ENCODE results near the gene EPHB4.
"Not testable (repeated sequence)": the region's sequence is repeated elsewhere in the genome, so short reads cannot be mapped to it uniquely, and the experiment has no call there.

Gene EPHB4

DNA sequence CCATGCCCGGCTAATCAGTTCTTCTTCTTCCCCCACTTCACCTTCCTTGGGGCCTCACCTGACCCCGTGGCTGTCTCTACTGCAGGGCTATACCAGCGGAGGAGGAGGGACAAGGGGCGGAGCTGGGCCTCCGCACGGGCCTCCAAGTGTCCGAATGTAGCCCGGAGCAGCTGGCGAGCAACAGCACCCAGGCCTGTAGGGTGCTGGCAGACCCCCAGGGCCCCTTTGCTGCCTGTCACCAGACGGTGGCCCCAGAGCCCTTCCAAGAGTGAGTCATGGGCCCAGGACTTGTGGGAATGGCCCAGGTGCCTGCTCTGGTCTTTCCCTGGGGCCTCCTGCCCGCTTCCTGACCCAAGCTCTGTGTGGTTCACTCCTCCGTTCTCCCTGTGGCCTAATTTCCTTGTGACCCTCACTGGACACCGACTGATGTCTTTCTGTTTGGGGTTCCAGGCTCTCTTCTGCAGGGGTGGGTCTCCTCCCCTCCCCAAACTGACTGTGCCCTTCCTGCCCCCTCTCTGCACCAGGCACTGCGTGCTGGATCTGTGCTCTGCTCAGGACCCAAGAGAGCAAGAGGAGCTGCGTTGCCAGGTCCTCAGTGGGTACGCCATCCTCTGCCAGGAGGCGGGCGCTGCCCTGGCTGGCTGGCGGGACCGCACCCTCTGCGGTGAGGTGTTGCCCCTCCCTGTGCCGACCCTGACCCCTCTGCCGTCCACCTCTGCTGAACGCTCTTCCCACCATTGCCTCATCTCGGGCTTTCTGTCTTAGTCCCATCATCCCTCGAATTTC is 35.2 kb downstream of the EPHB4 start:
- H3K4me3 ChIP-seq (ENCODE audit: low read depth, low read length), result no peak overlapping the region

- H3K4me3 ChIP-seq (ENCODE audit: low read depth, low read length), result no peak overlapping the region
Measured at GRCh38 chr7:100789055-100789454, 38.3 kb downstream of the EPHB4 start.

DNA sequence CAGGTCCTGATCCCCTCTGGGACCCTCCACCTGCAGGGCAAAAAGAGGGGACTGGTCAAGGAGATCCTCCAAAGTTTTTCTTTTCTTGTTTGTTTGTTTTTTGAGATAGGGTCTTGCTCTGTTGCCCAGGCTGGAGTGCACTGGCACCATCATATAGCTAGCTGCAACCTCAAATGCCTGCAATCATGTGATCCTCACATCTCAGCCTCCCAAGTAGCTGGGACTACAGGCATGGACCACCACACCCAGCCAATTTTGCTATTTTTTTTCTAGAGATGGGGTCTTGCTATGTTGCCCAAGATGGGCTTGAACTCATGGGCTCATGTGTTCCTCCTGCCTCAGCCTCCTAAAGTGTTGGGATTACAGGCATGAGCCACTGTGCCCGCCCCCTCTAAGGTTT is 41.0 kb downstream of the EPHB4 start:
- no peak overlapping the region for H3K4me3 ChIP-seq (ENCODE audit: low read depth, low read length)

- H3K4me3 ChIP-seq (ENCODE audit: low read depth, low read length), result no peak overlapping the region
Measured at GRCh38 chr7:100785878-100786277, 41.4 kb downstream of the EPHB4 start.

DNA sequence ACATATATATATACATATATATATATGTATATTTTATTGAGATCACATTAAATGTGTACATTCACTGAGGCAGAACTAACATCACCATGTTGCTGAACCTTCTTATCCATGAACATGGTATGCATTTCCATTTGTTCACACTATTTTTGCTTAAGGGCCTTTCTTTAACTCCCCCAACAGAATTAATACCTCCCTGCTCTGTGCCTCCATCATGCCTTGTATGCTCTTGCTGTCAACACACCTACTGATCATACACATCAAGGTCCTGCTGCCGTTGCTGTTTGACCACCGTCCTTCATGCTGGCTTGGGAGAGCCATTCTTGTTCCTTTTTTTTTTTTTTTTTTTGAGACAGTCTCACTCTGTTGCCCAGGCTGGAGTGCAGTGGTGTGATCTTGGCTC is 43.5 kb downstream of the EPHB4 start:
- H3K4me3 ChIP-seq (ENCODE audit: low read depth, low read length), result no peak overlapping the region

DNA sequence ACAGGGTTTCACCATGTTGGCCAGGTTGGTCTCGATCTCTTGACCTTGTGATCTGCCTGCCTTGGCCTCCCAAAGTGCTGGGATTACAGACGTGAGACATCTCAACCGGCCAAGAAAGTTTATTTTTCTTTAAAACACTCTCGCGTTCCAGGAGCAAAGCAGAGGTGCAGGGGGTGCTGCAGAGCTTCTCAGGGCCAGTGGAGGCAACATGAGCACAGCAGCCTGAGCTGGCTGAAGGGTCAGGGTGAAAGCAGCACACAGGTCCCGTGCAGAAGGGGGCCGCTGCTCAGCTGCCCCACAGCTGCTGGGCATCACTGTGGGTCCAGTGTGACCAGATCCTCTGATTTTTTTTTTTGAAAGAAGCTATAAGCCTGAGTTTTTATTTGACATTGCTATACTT is 46.1 kb downstream of the EPHB4 start:
- no peak overlapping the region for H3K4me3 ChIP-seq (ENCODE audit: low read depth, low read length)

DNA sequence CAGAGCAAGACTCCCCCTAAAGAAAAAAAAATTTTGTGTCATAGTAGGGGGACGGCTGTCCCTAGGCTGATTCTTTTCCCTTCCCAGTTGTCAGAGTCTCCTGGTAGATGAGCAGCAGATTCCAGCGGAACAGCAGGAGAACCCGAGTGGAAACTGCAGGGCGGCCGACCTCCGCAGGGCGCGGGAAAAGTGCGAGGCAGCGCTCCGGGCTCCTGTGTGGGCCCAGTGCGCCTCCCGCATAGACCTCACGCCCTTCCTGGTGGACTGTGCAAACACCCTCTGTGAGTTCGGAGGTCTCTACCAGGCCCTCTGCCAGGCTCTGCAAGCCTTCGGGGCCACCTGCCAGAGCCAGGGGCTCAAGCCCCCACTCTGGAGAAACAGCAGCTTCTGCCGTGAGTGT is 48.0 kb downstream of the EPHB4 start:
- no peak overlapping the region for H3K4me3 ChIP-seq (ENCODE audit: low read depth, low read length)

DNA sequence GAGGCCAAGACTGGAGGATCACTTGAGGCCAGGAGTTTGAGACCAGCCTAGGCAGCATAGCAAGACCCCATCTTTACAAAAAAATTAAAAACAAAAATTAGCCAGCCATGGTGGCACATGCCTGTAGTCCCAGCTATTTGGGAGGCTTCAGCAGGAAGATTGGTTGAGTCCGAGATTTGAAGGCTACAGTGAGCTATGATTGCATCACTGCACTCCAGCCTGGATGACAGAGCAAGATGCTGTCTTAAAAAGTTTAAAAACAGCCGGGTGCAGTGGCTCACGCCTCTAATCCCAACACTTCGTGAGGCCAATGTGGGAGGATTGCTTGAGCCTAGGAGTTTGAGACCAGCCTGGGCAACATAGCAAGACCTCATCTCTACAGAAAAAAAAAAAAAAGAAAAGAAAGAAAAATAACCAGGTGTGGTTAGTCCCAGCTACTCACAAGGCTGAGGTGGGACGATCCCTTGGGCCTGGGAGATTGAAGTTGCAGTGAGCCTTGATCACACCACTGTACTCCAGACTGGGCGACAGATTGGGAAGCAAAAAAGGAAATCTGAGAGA is 49.2 kb downstream of the EPHB4 start:
- H3K4me3 ChIP-seq (ENCODE audit: low read depth, low read length), result no peak overlapping the region

DNA sequence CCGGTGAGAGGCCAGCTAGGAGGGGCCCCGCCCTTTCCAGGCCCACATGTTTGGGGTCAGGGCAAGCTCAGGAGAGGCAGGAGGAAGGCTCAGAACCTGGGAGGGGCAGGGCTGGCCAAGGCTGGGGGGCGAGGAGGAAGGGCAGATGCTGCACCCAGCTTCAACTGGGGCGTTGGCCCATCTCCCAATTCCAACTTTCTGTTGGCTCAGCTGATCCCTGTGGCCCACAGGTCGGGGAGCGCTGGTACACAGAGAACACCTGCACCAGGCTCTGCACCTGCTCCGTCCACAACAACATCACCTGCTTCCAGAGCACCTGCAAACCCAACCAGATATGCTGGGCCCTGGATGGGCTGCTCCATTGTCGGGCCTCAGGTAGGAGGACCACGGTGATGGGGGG is 53.8 kb downstream of the EPHB4 start:
- no peak overlapping the region for H3K4me3 ChIP-seq (ENCODE audit: low read depth, low read length)

GRCh38 chr7:100768784-100769183 is 58.5 kb downstream of the EPHB4 start:
- H3K4me3 ChIP-seq (ENCODE audit: low read depth, low read length), result no peak overlapping the region

DNA sequence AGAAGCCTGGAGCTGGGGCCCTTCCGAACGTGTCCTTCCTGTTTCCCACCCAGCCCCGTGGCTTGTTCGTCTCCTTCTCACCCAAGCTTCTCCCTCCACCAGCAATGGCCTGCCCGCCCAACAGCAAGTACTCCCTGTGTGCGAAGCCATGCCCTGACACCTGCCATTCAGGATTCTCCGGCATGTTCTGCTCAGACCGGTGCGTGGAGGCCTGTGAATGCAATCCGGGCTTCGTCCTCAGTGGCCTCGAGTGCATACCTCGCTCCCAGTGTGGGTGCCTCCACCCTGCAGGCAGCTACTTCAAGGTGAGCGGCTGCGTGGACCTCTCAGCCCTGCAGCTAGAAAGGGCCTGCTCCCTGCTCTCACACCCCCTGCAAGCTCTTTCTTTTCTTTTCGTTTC is 62.1 kb downstream of the EPHB4 start:
- H3K4me3 ChIP-seq (ENCODE audit: low read depth, low read length), result no peak overlapping the region

GRCh38 chr7:100764841-100765240 is 62.5 kb downstream of the EPHB4 start:
- H3K4me3 ChIP-seq (ENCODE audit: low read depth, low read length), result no peak overlapping the region

GRCh38 chr7:100763556-100764140 is 63.7 kb downstream of the EPHB4 start:
- no peak overlapping the region for H3K4me3 ChIP-seq (ENCODE audit: low read depth, low read length)

DNA sequence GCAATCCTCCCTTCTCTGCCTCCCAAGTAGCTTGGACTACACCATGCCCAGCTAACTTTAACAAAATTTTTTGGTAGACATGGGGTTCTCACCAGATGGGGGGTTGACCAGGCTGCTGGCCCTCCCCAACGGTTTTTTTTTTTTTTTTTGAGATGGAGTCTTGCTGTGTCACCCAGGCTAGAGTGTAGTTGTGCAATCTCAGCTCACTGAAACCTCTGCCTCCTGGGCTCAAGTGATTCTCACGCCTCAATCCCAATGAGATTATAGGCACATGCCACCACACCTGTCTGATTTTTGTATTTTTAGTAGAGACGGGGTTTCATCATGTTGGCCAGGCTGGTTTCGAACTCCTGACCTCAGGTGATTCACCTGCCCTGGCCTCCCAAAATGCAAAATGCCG is 64.5 kb downstream of the EPHB4 start:
- H3K4me3 ChIP-seq (ENCODE audit: low read depth, low read length), result not testable (repeated sequence)

DNA sequence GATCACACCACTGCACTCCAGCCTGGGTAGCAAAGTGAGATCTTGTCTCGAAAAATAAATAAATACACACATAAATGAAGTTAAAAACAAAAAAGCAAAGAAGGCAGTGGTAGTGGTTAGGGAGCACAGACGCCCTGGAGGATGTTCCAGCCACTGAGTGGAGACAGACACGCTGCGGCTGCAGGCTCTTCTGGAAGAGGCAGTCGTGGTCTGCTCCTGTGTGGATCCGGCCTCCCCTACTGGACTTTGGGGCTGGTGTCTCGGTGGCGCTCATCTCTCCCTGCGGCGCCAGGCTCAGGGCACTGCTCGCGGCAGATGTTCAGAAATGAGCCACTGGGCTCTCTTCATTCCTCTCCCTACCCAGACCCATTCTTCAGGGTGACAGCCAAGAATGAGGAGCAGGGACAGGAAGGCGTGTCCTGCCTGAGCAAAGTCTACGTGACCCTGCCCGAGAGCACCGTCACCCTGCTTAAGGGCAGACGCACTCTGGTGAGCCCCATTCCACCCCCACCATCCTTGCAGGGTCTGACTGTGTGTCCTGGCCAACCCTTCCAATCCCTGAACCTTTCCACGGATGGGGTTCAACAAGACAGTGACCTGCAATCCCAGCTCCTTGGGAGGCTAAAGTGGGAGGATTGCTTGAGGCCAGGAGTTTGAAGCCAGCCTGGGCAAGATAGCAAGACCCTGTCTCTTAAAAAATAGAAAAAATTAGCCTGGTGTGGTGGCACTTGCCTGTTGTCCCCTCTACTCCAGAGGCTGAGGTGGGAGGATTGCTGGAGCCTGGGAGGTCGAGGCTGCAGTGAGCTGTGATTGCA is 67.8 kb downstream of the EPHB4 start:
- H3K4me3 ChIP-seq (ENCODE audit: low read depth, low read length), result no peak overlapping the region

DNA sequence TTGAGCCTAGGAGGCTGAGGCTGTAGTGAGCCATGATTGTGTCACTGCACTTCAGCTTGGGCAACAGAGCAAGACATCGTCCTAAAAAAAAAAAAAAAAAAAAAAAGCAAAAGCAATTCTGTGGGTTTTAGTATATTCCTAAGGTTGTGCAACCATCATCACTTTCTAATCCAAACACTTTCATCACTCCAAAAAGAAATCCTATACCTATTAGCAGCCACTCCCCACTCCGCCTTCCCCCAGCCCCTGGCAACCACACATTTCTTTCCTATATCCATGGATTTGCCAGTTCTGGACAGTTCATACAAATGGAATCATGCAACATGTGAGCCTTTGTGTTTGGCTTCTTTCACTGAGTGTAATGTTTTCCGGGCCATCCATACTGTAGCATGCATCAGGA is 73.6 kb downstream of the EPHB4 start:
- H3K4me3 ChIP-seq (ENCODE audit: low read depth, low read length), result no peak overlapping the region

DNA sequence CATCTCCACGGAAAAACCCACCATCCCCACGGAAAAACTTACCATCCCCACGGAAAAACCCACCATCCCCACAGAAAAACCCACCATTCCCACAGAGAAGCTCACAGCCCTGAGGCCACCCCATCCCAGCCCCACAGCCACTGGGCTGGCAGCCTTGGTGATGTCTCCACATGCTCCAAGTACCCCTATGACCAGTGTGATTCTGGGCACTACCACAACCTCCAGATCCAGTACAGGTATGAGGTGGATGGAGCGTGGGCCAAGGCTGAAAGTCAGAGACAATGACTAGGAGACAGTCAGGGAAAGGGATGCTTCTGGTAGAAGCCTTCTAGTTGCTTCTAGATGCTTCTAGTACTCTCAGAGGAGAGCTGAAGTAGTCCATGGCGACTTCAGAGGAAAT is 74.3 kb downstream of the EPHB4 start:
- H3K4me3 ChIP-seq (ENCODE audit: low read depth, low read length), result no peak overlapping the region
